Stimulated activated CD8-positive, alpha-beta memory T cell treated with anti-CD3 and anti-CD28 coated beads, Interleukin-7, amount 100 ng/mL, for 24 hours (primary cell): Measurements from ENCODE around the gene LMX1A.

Experiments
- DNase-seq: peaks from one replicate; pipeline ENCODE4 v3.0.0-alpha.2; 2020; ENCODE audit warnings: low read depth

LMX1A gene

DNA sequence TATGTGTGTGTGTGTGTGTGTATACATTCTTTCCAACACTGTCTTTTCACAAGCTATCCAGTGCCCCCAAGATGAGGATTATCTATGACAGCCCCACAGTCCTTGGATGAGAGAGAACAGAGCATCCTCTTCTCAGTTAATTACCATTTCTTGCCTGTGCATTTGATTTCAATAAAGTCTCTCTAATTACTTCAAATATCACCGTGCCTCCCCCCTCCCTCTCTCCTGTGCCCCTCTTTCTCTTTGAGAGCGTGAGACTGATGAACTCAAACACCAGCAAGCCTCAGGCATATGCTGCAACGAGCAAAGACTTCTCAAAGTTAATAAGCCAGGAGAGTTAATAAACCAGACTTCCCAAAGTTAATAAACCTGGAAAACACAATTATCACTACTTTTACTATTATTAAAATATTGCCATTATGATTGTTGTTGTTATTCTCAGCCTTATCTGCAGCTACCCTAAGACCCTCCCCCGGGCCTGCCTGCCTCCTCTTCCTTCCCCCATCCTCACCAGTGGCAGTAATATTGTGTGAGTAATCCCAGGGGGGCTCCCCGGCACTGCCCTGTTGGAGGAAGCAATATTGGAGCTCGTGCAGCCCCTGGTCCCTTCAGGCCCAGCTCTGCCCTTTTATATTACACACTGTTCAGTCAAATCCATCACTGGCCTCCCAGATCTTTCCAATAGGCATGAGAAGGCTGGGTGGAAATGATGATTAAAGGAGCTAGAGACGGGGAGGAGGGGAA, 30.9 kb downstream of the LMX1A start:
- DNase-seq = no peak

- DNase-seq = no peak
Measured at GRCh38 chr1:165324050-165324449, 32.5 kb downstream of the LMX1A start.

- DNase-seq = no peak
Measured at GRCh38 chr1:165317612-165318011, 38.9 kb downstream of the LMX1A start.

GRCh38 chr1:165316153-165316772, 40.3 kb downstream of the LMX1A start:
- DNase-seq = no peak

DNA sequence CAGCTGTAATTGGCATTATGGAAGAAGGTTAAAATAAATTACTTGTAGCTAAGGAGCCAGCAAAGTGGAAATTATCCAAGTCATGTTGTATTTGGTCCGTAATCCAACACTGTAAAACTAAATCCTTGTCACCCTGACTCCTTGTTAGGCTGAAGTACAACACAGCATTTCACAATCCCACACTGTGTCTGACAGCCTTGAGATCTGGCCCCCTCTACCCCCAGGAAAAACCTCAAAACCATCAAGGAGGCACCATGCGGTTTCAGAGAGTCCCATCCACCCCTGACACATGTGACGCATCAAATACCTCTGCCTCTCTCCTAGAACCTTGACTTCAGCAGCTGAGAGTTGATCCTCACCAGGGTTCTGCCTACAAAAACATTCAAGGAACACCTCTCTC, 41.0 kb downstream of the LMX1A start:
- DNase-seq = no peak

DNA sequence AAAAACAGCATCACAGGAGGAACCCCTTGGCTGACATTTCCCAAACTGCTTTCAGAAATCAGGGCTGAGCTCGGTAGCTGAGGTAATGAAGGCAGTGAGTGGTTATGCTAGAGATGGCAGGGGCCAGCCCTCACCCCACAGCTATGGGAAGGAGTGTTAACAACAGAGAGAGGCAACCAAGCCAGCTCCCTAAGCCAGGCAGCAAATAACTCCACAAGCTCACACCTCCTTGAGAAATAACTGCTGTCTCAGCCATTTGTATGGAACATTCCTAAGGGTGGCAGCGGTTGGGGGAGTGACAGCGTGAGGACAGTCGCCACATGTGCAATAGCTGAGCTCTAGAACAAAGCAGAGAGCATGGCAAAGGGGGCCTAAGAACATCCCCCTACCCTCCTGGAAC, 42.6 kb downstream of the LMX1A start:
- no peak for DNase-seq

- DNase-seq = no peak
Measured at GRCh38 chr1:165312591-165312990, 43.9 kb downstream of the LMX1A start.

GRCh38 chr1:165306543-165307434, 49.7 kb downstream of the LMX1A start:
- no peak for DNase-seq

DNA sequence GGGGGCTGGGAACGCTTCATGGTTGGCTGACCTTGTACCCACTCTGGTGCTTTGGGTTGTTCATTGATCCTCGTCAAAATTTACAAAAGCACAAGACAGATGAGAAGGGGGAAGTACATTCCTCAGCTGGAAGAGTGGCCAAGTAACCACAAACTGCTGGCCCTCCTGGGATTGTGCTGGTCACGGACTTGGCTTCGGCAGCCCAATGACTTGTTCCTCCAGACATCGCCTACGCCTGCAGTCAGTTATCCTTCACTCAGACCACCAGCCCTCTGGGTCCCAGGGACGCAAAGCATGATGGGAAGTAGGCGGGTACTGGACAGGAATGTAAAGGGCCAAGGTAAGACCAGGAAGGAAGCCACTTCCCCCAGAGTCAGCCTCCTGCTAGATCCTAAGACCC, 53.1 kb downstream of the LMX1A start:
- no peak for DNase-seq

DNA sequence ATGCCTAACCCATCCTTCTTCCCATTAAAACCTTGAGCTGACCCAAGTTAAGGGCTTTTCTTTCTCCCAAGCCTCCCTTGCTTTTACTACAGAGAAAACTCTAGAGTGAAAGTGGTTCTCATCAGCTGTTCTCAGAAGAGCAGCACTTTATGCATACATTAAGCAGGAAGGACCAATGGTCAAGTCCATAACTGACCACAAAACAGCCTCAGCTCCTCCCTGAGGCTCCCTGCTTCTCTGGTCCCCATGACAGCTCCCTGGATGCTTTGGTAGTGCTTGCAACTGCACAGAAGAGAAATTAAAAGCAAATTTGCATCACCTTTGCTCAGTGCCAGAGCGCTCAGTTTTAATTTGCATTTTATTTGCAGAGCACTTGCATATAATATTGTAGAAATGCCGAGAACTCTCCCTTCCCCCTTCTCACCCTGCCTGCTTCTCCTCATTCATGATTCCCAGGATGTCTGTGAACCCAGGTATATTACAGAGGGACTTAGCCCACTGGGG, 56.1 kb downstream of the LMX1A start:
- no peak for DNase-seq

- no peak for DNase-seq
Measured at GRCh38 chr1:165298203-165298820, 58.2 kb downstream of the LMX1A start.

DNA sequence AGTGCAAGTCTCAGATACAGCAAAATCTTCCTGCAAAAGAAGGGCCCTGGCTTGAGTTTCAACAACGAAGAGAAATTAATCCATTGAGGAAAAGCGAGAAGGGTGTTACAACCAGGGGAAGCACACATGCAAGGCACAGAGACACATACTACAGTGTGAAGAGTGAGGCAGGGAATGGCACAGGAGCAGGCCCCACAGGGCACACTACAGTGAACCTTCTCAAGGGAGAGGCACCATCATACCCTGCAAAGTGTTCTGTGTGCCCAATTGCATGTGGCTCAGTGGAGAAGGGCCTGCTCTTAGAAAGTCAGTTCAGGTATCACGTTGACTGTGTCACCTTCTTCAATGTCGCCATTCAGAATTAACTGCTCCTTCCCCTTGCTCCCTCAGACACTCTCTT, 60.3 kb downstream of the LMX1A start:
- no peak for DNase-seq

- DNase-seq = no peak
Measured at GRCh38 chr1:165290148-165290547, 66.4 kb downstream of the LMX1A start.

GRCh38 chr1:165289556-165289955, 67.0 kb downstream of the LMX1A start:
- no peak for DNase-seq

GRCh38 chr1:165288350-165289120, 68.0 kb downstream of the LMX1A start:
- no peak for DNase-seq

- no peak for DNase-seq
Measured at GRCh38 chr1:165287781-165288180, 68.7 kb downstream of the LMX1A start.

- DNase-seq = no peak
Measured at GRCh38 chr1:165287329-165287728, 69.2 kb downstream of the LMX1A start.

- no peak for DNase-seq
Measured at GRCh38 chr1:165284454-165284853, 72.1 kb downstream of the LMX1A start.

DNA sequence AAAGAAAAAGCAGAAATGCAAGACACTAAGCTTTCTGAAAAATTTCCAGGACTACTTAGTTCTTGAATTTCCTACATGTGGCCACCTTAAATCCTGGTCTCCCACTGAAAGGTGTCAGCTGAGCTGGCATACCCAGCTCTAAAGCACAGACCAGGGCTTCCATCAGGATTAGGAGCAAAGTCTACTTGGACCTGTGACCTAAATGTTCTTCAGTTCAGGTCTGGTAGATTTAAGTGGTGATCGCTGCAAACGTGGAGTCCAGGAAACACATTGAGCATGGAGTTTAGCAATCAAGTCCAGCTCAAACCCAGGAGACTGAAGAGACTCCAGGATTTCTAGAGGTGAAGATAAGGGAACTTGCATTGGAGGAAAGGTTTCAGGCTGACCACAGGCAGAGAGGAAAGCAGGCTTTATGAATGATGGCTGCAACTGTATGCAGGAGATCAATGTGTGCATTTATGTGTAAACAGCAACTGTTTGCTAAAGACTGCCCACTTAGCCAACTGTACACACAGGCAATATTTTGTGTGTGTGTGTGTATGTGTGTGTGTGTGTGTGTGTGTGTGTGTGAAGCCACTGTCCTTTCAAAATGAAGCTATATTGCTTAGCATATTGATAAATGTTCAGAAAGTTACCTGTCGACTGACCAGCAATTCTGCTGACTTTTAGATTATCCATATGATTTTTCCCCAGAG, 75.2 kb downstream of the LMX1A start:
- no peak for DNase-seq

GRCh38 chr1:165279882-165280281, 76.6 kb downstream of the LMX1A start:
- no peak for DNase-seq

DNA sequence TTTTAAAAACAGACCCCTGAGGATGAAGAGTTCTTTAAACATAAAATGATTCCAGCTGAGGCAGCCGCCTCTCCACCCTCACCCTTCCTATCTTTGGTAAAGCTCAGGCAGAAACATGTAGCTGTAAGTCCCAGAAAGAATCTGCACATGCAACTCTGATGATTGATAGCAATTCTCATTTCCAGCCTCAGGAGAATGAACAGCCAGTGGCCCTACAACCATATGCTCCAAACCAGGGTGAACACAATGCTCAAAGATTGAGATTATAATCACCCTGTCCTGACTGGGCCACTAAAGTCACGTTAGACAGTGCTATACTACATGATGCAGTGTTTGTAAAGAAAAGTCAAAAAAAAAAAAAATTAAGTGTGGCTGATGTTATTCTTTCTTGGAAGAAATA, 80.2 kb downstream of the LMX1A start:
- no peak for DNase-seq
